CD4-positive, alpha-beta T cell (primary cell): Measurements from ENCODE around the gene MFF. TPM values are rescaled to one million over a fixed set of nuclear protein-coding genes. Genes with fewer than 3 reads are reported as not detected.

Experiments used
- ATAC-seq: fragments of 200-7000 bp; cut with Tn5 transposase; one replicate; pipeline ENCODE4 v1.10.0; 2022; ENCODE audit warnings: mild to moderate bottlenecking; ENCODE audit not compliant: poor library complexity
- CTCF ChIA-PET: fragments of 350-600 bp; sonication (Branson Sonifier 250); formaldehyde crosslinking; loops from one replicate; lab custom pipeline; 2021; ENCODE audit warnings: antibody characterized with exemption, inconsistent platforms; lab: Charles Lee
- POLR2A ChIA-PET: fragments of 350-600 bp; sonication (Branson Sonifier 250); formaldehyde crosslinking; loops from one replicate; lab custom pipeline; 2021; ENCODE audit warnings: antibody characterized with exemption, inconsistent platforms; lab: Charles Lee
- DNase-seq, 14 experiments: peaks; one replicate each; pipeline ENCODE4 v3.0.0-alpha.2; 2013 to 2020; ENCODE audit warnings: mixed read lengths in 2 of 14
- H3K27ac ChIP-seq, 2 donors: one replicate each; pipeline versions ENCODE4 v1.5.1 to v1.7.0; 2013; ENCODE audit warnings: low read length in 2 of 2, low read depth in 1 of 2, mild to moderate bottlenecking in 1 of 2
- H3K27me3 ChIP-seq, 2 experiments: 1 replicate in 1 of 2; 2 replicates in 1 of 2; pipeline versions ENCODE4 v1.6.1 to v1.7.0; 2013; ENCODE audit warnings: low read length in 2 of 2, control low read depth in 1 of 2, mild to moderate bottlenecking in 1 of 2, moderate library complexity in 1 of 2; ENCODE audit not compliant: insufficient read depth in 2 of 2, control insufficient read depth in 1 of 2
- H3K36me3 ChIP-seq: one replicate; pipeline ENCODE4 v1.6.1; 2013; ENCODE audit warnings: low read length, control low read depth; ENCODE audit not compliant: insufficient read depth
- H3K4me1 ChIP-seq: one replicate; pipeline ENCODE4 v1.6.1; 2013; ENCODE audit warnings: low read length, control low read depth; ENCODE audit not compliant: insufficient read depth
- H3K4me3 ChIP-seq: one replicate; pipeline ENCODE4 v1.5.1; 2013; ENCODE audit warnings: mild to moderate bottlenecking, low read length, moderate library complexity
- H3K9me3 ChIP-seq, 2 experiments: 1 replicate in 1 of 2; 2 replicates in 1 of 2; pipeline versions ENCODE4 v1.6.1 to v1.7.0; 2013; ENCODE audit warnings: low read length in 2 of 2, mild to moderate bottlenecking in 2 of 2, control low read depth in 1 of 2, moderate library complexity in 1 of 2; ENCODE audit not compliant: control insufficient read depth in 1 of 2, insufficient read depth in 1 of 2
- H3K27ac Mint-ChIP-seq: one replicate; pipeline ENCODE4 v1.8.0; 2020; ENCODE audit warnings: mixed read lengths
- H3K27me3 Mint-ChIP-seq: one replicate; pipeline ENCODE4 v1.8.0; 2021; ENCODE audit warnings: mixed read lengths
- H3K36me3 Mint-ChIP-seq: one replicate; pipeline ENCODE4 v1.8.0; 2021; ENCODE audit warnings: low read depth, mixed read lengths
- H3K4me1 Mint-ChIP-seq: one replicate; pipeline ENCODE4 v1.8.0; 2021; ENCODE audit warnings: low read depth, mixed read lengths
- H3K4me3 Mint-ChIP-seq: one replicate; pipeline ENCODE4 v1.8.0; 2020; ENCODE audit warnings: mild to moderate bottlenecking, mixed read lengths
- H3K9me3 Mint-ChIP-seq: one replicate; pipeline ENCODE4 v1.8.0; 2020; ENCODE audit warnings: mixed read lengths
- CTCF ChIP-seq: fragments of 200-600 bp; IDR thresholded peaks from one replicate; pipeline ENCODE4 v1.8.0; 2022; ENCODE audit warnings: antibody characterized with exemption, mild to moderate bottlenecking
- intact Hi-C, 2 experiments: fragments of 100-400 bp; cut with DNase I in 1 of 2; cut with micrococcal nuclease in 1 of 2; formaldehyde crosslinking; loops; one replicate each; pipeline versions ENCODE4 v1.15.1 to v1.9.0; 2023 to 2025; cut with DNase I, micrococcal nuclease
- total RNA-seq, 174 experiments: library from RNA in 2 of 174; stranded (reverse) in 2 of 174; gene quantifications; one replicate each; pipeline ENCODE4 v1.2.3 and lab custom pipeline; 2021 to 2026

Gene MFF
- total RNA-seq, 2 experiments from 2014 or later, result 46.9 to 51.8 TPM

- H3K27me3 ChIP-seq, result no peaks in the 10 kb centered on the region
- H3K9me3 ChIP-seq, result no peaks in the 10 kb centered on the region
- DNase-seq (no peak), ATAC-seq (no peak)
- Mint-ChIP-seq H3K4me1 (no peaks in the 10 kb centered on the region), H3K36me3 (no peaks in the 10 kb centered on the region), H3K9me3 (no peaks in the 10 kb centered on the region), H3K4me3 (no peak overlapping the region), H3K27ac (no peak overlapping the region), H3K27me3 (no peaks in the 10 kb centered on the region)
- no peaks in the 10 kb centered on the region for H3K36me3 ChIP-seq
- CTCF ChIA-PET, result no interaction called here
- POLR2A ChIA-PET, result interaction anchor here (0.6 kb wide), 1 partner anchor 18 kb away, joined by 3 read pairs; no protein-coding TSS in a partner anchor
- H3K4me3 ChIP-seq, result no peak overlapping the region
- H3K4me1 ChIP-seq, result no peaks in the 10 kb centered on the region
- TF ChIP-seq CTCF, result no peak
- H3K27ac ChIP-seq, result no peak overlapping the region
- intact Hi-C loops, result no loop called here
Measured at GRCh38 chr2:227295806-227296205, 29.2 kb upstream of the MFF start.

GRCh38 chr2:227296671-227297405 lies 28.2 kb upstream of the MFF start:
- intact Hi-C loops, result no loop called here
- no peaks in the 10 kb centered on the region for H3K36me3 ChIP-seq
- Mint-ChIP-seq H3K9me3 (no peaks in the 10 kb centered on the region), H3K27me3 (no peaks in the 10 kb centered on the region), H3K4me3 (no peak overlapping the region), H3K4me1 (no peaks in the 10 kb centered on the region), H3K27ac (no peak overlapping the region), H3K36me3 (no peaks in the 10 kb centered on the region)
- no peaks in the 10 kb centered on the region for H3K9me3 ChIP-seq
- no peaks in the 10 kb centered on the region for H3K27me3 ChIP-seq
- no peak for TF ChIP-seq CTCF
- H3K27ac ChIP-seq, result no peak overlapping the region
- CTCF ChIA-PET, result no interaction called here
- no peak overlapping the region for H3K4me3 ChIP-seq
- no peak for ATAC-seq
- no peak for DNase-seq
- no peaks in the 10 kb centered on the region for H3K4me1 ChIP-seq
- POLR2A ChIA-PET, result no interaction called here

- CTCF ChIA-PET, result no interaction called here
Measured at GRCh38 chr2:227301523-227301922, 23.5 kb upstream of the MFF start.

More at GRCh38 chr2:227301523-227301922, 23.5 kb upstream of the MFF start:
- ATAC-seq (no peak), DNase-seq (no peak)
- no peak overlapping the region for H3K27ac ChIP-seq
- H3K27me3 Mint-ChIP-seq, result no peaks in the 10 kb centered on the region
- no peaks in the 10 kb centered on the region for H3K9me3 ChIP-seq
- intact Hi-C loops, result no loop called here
- no peaks in the 10 kb centered on the region for H3K4me1 ChIP-seq
- H3K36me3 ChIP-seq, result no peaks in the 10 kb centered on the region
- no peak for TF ChIP-seq CTCF
- H3K27ac Mint-ChIP-seq, result no peak overlapping the region
- H3K36me3 Mint-ChIP-seq, result no peaks in the 10 kb centered on the region
- H3K4me3 Mint-ChIP-seq, result no peak overlapping the region
- no peak overlapping the region for H3K4me3 ChIP-seq
- no peaks in the 10 kb centered on the region for H3K4me1 Mint-ChIP-seq
- no peaks in the 10 kb centered on the region for H3K27me3 ChIP-seq
- no peaks in the 10 kb centered on the region for H3K9me3 Mint-ChIP-seq
- POLR2A ChIA-PET, result no interaction called here
